GM23248 (cell line): ENCODE results near the gene CD163L1.

Experiments
- EZH2 ChIP-seq: fragments of 200-600 bp; sonication (generic); IDR thresholded peaks from 2 replicates; pipeline ENCODE4 v1.6.1; 2018; ENCODE audit warnings: antibody characterized with exemption, mild to moderate bottlenecking; ENCODE audit not compliant: insufficient read depth, poor library complexity, severe bottlenecking
- EZH2phosphoT487 ChIP-seq: fragments of 200-600 bp; sonication (generic); IDR thresholded peaks from 2 replicates; pipeline ENCODE4 v1.6.1; 2018; ENCODE audit warnings: antibody characterized with exemption, moderate library complexity, mild to moderate bottlenecking, low read depth; ENCODE audit not compliant: insufficient read depth

GRCh38 chr12:7444537-7444936 is 584 bp upstream of the CD163L1 start:
- TF ChIP-seq EZH2: no peak
- TF ChIP-seq EZH2phosphoT487: no peak
